OCI-LY3 (cell line): ENCODE measurements around the gene DCBLD1.

Experiments
- H2AFZ ChIP-seq: fragments of 200-600, 300-600 bp; shearing (Covaris generic); 2 replicates; pipeline ENCODE4 v1.6.0; 2014; ENCODE audit warnings: antibody characterized with exemption, low read depth, low read length
- H3K27ac ChIP-seq: fragments of 200-600, 300-600 bp; sonication (generic); 2 replicates; pipeline ENCODE4 v1.5.1; 2014; ENCODE audit warnings: mild to moderate bottlenecking, low read length, moderate library complexity, mixed read lengths
- H3K27me3 ChIP-seq: fragments of 200-600, 300-600 bp; sonication (generic); 2 replicates; pipeline ENCODE4 v1.6.1; 2014; ENCODE audit warnings: low read depth, low read length, mixed read lengths
- H3K36me3 ChIP-seq: fragments of 200-600, 300-600 bp; sonication (generic); replicated peaks from 2 replicates; pipeline ENCODE3; 2014; ENCODE audit warnings: low read depth, low read length, mixed read lengths
- H3K4me1 ChIP-seq: fragments of 300-600, 200-600 bp; sonication (generic); 2 replicates; pipeline ENCODE4 v1.6.1; 2014; ENCODE audit warnings: low read length, mixed read lengths
- H3K4me2 ChIP-seq: fragments of 200-600, 300-600 bp; sonication (generic); 2 replicates; pipeline ENCODE4 v1.6.1; 2014; ENCODE audit warnings: low read length, mixed read lengths
- H3K4me3 ChIP-seq: fragments of 300-600, 200-600 bp; sonication (generic); 2 replicates; pipeline ENCODE4 v1.5.1; 2014; ENCODE audit warnings: antibody characterized with exemption, mild to moderate bottlenecking, low read length, moderate library complexity
- H3K79me2 ChIP-seq: fragments of 300-600, 200-600 bp; shearing (Covaris generic); 2 replicates; pipeline ENCODE4 v1.6.1; 2014; ENCODE audit warnings: mild to moderate bottlenecking, low read length, mixed read lengths
- H3K9ac ChIP-seq: fragments of 300-600, 200-600 bp; shearing (Covaris generic); 2 replicates; pipeline ENCODE4 v1.6.0; 2014; ENCODE audit warnings: mild to moderate bottlenecking, low read length, moderate library complexity
- H3K9me3 ChIP-seq: fragments of 200-600, 300-600 bp; shearing (Covaris generic); 2 replicates; pipeline ENCODE4 v1.6.1; 2014; ENCODE audit warnings: low read length, mixed read lengths; ENCODE audit not compliant: insufficient read depth
- H4K20me1 ChIP-seq: fragments of 200-600, 300-600 bp; sonication (generic); 2 replicates; pipeline ENCODE4 v1.6.1; 2016; ENCODE audit warnings: low read length, mixed read lengths; ENCODE audit not compliant: insufficient read depth
- CTCF ChIP-seq: fragments of 200-600, 300-600 bp; sonication (generic); IDR thresholded peaks from 2 replicates; pipeline ENCODE4 v1.5.1; 2014; ENCODE audit warnings: antibody characterized with exemption, low read length, low read depth
- EZH2phosphoT487 ChIP-seq: fragments of 200-600 bp; shearing (Covaris generic); IDR thresholded peaks from 2 replicates; pipeline ENCODE4 v1.6.1; 2018; ENCODE audit warnings: antibody characterized with exemption, mixed run types, low read depth

DCBLD1 gene

GRCh38 chr6:117504478-117505144, 22.1 kb downstream of the DCBLD1 start:
- Histone ChIP-seq H2AFZ (no peak overlapping the region), H3K4me1 (peaks cover 39% of the 10 kb centered on the region), H3K4me3 (no peak overlapping the region), H3K9me3 (no peaks in the 10 kb centered on the region), H3K9ac (no peak overlapping the region), H3K4me2 (peak overlapping the region; percentile 40), H3K27ac (no peak overlapping the region), H3K79me2 (no peaks in the 10 kb centered on the region), H4K20me1 (no peaks in the 10 kb centered on the region), H3K27me3 (no peaks in the 10 kb centered on the region), H3K36me3 (no peaks in the 10 kb centered on the region)
- TF ChIP-seq CTCF (no peak), EZH2phosphoT487 (no peak)

- Histone ChIP-seq H3K27ac (no peak overlapping the region), H4K20me1 (no peaks in the 10 kb centered on the region), H3K4me2 (no peak overlapping the region), H2AFZ (no peak overlapping the region), H3K79me2 (no peaks in the 10 kb centered on the region), H3K36me3 (no peaks in the 10 kb centered on the region), H3K27me3 (no peaks in the 10 kb centered on the region), H3K4me1 (peaks cover 37% of the 10 kb centered on the region), H3K9ac (no peak overlapping the region), H3K4me3 (no peak overlapping the region), H3K9me3 (no peaks in the 10 kb centered on the region)
- TF ChIP-seq EZH2phosphoT487 (no peak), CTCF (no peak)
Measured at GRCh38 chr6:117505311-117505710, 22.8 kb downstream of the DCBLD1 start.

GRCh38 chr6:117506180-117506835, 23.8 kb downstream of the DCBLD1 start:
- TF ChIP-seq EZH2phosphoT487 (no peak), CTCF (no peak)
- no peak overlapping the region for H3K4me2 ChIP-seq
- no peaks in the 10 kb centered on the region for H3K27me3 ChIP-seq
- peaks cover 28% of the 10 kb centered on the region for H3K4me1 ChIP-seq
- no peak overlapping the region for H3K4me3 ChIP-seq
- no peak overlapping the region for H3K9ac ChIP-seq
- H3K36me3 ChIP-seq, result no peaks in the 10 kb centered on the region
- no peak overlapping the region for H3K27ac ChIP-seq
- no peaks in the 10 kb centered on the region for H4K20me1 ChIP-seq
- no peaks in the 10 kb centered on the region for H3K9me3 ChIP-seq
- H3K79me2 ChIP-seq, result no peaks in the 10 kb centered on the region
- no peak overlapping the region for H2AFZ ChIP-seq

GRCh38 chr6:117506907-117507306, 24.4 kb downstream of the DCBLD1 start:
- no peaks in the 10 kb centered on the region for H3K79me2 ChIP-seq
- no peak for TF ChIP-seq EZH2phosphoT487
- no peak for TF ChIP-seq CTCF
- no peak overlapping the region for H3K27ac ChIP-seq
- H3K4me3 ChIP-seq, result no peak overlapping the region
- peaks cover 24% of the 10 kb centered on the region for H3K4me1 ChIP-seq
- H2AFZ ChIP-seq, result no peak overlapping the region
- no peaks in the 10 kb centered on the region for H3K36me3 ChIP-seq
- H3K27me3 ChIP-seq, result no peaks in the 10 kb centered on the region
- no peaks in the 10 kb centered on the region for H3K9me3 ChIP-seq
- no peaks in the 10 kb centered on the region for H4K20me1 ChIP-seq
- no peak overlapping the region for H3K9ac ChIP-seq
- no peak overlapping the region for H3K4me2 ChIP-seq
